HepG2 (cell line): ENCODE measurements around the gene NEK3. TPM values are rescaled to one million over a fixed set of nuclear protein-coding genes. Genes with fewer than 3 reads are reported as not detected.
A peak's percentile ranks its signal among the peaks of the same experiment; 100 is the strongest.

Source experiments
- EP300 ChIP-seq, 3 experiments: sonication (generic) in 1 of 3; formaldehyde crosslinking in 1 of 3; IDR thresholded peaks; 2 replicates each; pipeline versions ENCODE4 v1.5.1 to v1.6.1; 2011 to 2020; ENCODE audit warnings: low read depth in 2 of 3, low read length in 2 of 3, borderline replicate concordance in 1 of 3, improper control_type of control experiment in 1 of 3, mild to moderate bottlenecking in 1 of 3, missing genetic modification reagents in 1 of 3, moderate library complexity in 1 of 3
- FOXK1 ChIP-seq: sonication (generic); formaldehyde crosslinking; IDR thresholded peaks from 2 replicates; pipeline ENCODE4 v1.4.0; 2020; ENCODE audit warnings: low read depth, missing genetic modification reagents, borderline replicate concordance
- MEF2D ChIP-seq: sonication (generic); formaldehyde crosslinking; IDR thresholded peaks from 2 replicates; pipeline ENCODE4 v1.5.1; 2020; ENCODE audit warnings: mild to moderate bottlenecking, missing genetic modification reagents
- NCOA5 ChIP-seq: sonication (generic); formaldehyde crosslinking; IDR thresholded peaks from 2 replicates; pipeline ENCODE4 v1.4.0; 2020; ENCODE audit warnings: missing genetic modification reagents
- NCOR1 ChIP-seq: fragments of 200-600 bp; sonication (generic); IDR thresholded peaks from 2 replicates; pipeline ENCODE4 v1.7.0; 2017; ENCODE audit warnings: antibody characterized with exemption, low read length, borderline replicate concordance
- PAF1 ChIP-seq: IDR thresholded peaks from 2 replicates; pipeline ENCODE4 v1.6.1; 2016; ENCODE audit warnings: missing genetic modification reagents, missing compliant biosample characterization
- PCBP2 ChIP-seq: fragments of 200-400 bp; formaldehyde crosslinking; optimal IDR thresholded peaks from 2 replicates; pipeline ENCODE3; 2018; ENCODE audit warnings: low read length, low read depth; ENCODE audit not compliant: poor library complexity, severe bottlenecking
- PHF21A ChIP-seq: sonication (generic); formaldehyde crosslinking; IDR thresholded peaks from 2 replicates; pipeline ENCODE4 v1.5.0; 2020; ENCODE audit warnings: mild to moderate bottlenecking, missing genetic modification reagents
- REXO4 ChIP-seq: sonication (generic); formaldehyde crosslinking; IDR thresholded peaks from 2 replicates; pipeline ENCODE4 v1.8.0; 2022; ENCODE audit warnings: missing genetic modification reagents, mild to moderate bottlenecking, borderline replicate concordance
- SP140L ChIP-seq: sonication (generic); formaldehyde crosslinking; IDR thresholded peaks from 2 replicates; pipeline ENCODE4 v1.4.0; 2020; ENCODE audit warnings: missing genetic modification reagents, borderline replicate concordance
- TBP ChIP-seq: sonication (generic); formaldehyde crosslinking; IDR thresholded peaks from 2 replicates; pipeline ENCODE4 v1.5.0; 2020; ENCODE audit warnings: missing genetic modification reagents
- ZNF660 ChIP-seq: sonication (generic); formaldehyde crosslinking; IDR thresholded peaks from 2 replicates; pipeline ENCODE4 v1.5.1; 2020; ENCODE audit warnings: mild to moderate bottlenecking, low read depth, missing genetic modification reagents, borderline replicate concordance
- ZNF737 ChIP-seq: sonication (generic); formaldehyde crosslinking; IDR thresholded peaks from 2 replicates; pipeline ENCODE4 v1.5.0; 2020; ENCODE audit warnings: missing genetic modification reagents, mild to moderate bottlenecking, borderline replicate concordance
- ZSCAN12 ChIP-seq: sonication (generic); formaldehyde crosslinking; IDR thresholded peaks from 2 replicates; pipeline ENCODE4 v1.9.0; 2021; ENCODE audit warnings: mild to moderate bottlenecking, missing genetic modification reagents
- polyA plus RNA-seq, 8 experiments: library from polyadenylated mRNA; depleted of rRNA in 3 of 8; stranded (reverse) in 7 of 8; unstranded in 1 of 8; fragments of >200 nt; fragmentation: Illumina TruSeq in 4 of 8; extraction: Trizol in 4 of 8; gene quantifications; 2 replicates each; pipeline versions ENCODE4 v1.2.1 to v1.2.3, GENCODE V29; 2011 to 2016; ENCODE audit warnings: low read depth in 4 of 8, missing spikeins in 1 of 8, mixed read lengths in 1 of 8; ENCODE audit not compliant: insufficient read depth in 1 of 8
- total RNA-seq, 5 experiments: library from RNA; depleted of rRNA; stranded (reverse); fragments of >200 nt; fragmentation: Illumina TruSeq; extraction: Trizol; gene quantifications; 2 replicates each; pipeline ENCODE4 v1.2.3, GENCODE V29; 2016; ENCODE audit warnings: low read depth in 1 of 5
- TF ChIP-seq, protein P1 (sequence below): sonication (generic); formaldehyde crosslinking; IDR thresholded peaks from 2 replicates; pipeline ENCODE4 v1.4.0; 2020; ENCODE audit warnings: missing genetic modification reagents
- TF ChIP-seq, protein P2 (sequence below): sonication (generic); formaldehyde crosslinking; IDR thresholded peaks from 2 replicates; pipeline ENCODE4 v1.4.0; 2020; ENCODE audit warnings: missing genetic modification reagents
- TF ChIP-seq, protein P3 (sequence below): sonication (generic); formaldehyde crosslinking; IDR thresholded peaks from 2 replicates; pipeline ENCODE4 v1.4.0; 2020; ENCODE audit warnings: mild to moderate bottlenecking, low read depth, missing genetic modification reagents

Gene NEK3
- total and polyA plus RNA-seq, 2 of the 13 experiments (the other 11 are each of a cell fraction or from before 2014, with no cell fraction given): 36.7 to 68.2 TPM

DNA sequence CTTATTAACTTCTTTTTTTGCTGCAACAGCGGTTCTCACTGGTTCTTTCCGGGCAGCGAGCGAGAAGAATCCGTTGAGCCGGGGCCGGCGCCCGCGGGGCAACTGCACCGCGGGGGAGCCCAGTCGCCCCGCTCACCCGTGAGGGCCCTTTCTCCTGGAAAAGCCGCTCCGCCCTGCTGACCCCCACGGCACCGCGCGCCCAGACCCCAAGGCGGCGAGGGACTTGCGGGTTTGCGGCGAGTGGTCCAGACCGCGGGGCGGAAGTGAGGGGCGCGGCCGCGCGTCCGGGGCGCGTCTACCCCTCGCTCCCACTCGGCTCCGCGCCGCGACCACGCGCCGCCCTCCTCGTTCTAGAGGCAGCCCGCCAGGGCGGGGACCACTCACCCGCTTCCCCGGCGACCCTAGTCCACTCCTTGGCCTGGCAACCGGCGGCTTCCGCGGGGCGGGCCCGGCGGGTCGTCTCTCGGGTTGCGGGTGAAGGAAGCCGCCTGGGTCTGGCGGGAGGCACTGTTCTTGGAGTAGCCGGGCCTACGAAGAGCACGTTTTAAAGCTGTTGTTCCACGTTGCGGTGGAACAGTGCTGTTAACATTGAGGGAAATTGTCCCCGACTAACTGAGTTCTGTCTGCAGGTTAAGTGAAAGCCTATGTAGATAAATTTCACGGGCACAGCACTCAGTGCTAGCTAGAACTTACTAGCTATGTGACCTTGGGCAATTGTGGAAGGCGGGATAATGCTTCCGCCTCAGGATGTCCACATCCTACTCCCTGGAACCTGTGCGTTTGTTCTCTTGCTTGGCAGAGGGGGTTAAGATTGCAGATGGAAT, at the start of gene NEK3 (continued):
- TF ChIP-seq ZNF737 (CRISPR knock-in tag): 0 out of 2 replicates have a peak, but pooled peaks have one; percentile 88
- no peak for TF ChIP-seq ZNF660 (CRISPR knock-in tag)
- TF ChIP-seq MEF2D (CRISPR knock-in tag): peak; percentile 81; the same call in 1 of the 2 replicates
- peak; percentile 99 for TF ChIP-seq ZSCAN12 (CRISPR knock-in tag)
- TF ChIP-seq NCOR1: no peak
- TF ChIP-seq, protein P1, sequence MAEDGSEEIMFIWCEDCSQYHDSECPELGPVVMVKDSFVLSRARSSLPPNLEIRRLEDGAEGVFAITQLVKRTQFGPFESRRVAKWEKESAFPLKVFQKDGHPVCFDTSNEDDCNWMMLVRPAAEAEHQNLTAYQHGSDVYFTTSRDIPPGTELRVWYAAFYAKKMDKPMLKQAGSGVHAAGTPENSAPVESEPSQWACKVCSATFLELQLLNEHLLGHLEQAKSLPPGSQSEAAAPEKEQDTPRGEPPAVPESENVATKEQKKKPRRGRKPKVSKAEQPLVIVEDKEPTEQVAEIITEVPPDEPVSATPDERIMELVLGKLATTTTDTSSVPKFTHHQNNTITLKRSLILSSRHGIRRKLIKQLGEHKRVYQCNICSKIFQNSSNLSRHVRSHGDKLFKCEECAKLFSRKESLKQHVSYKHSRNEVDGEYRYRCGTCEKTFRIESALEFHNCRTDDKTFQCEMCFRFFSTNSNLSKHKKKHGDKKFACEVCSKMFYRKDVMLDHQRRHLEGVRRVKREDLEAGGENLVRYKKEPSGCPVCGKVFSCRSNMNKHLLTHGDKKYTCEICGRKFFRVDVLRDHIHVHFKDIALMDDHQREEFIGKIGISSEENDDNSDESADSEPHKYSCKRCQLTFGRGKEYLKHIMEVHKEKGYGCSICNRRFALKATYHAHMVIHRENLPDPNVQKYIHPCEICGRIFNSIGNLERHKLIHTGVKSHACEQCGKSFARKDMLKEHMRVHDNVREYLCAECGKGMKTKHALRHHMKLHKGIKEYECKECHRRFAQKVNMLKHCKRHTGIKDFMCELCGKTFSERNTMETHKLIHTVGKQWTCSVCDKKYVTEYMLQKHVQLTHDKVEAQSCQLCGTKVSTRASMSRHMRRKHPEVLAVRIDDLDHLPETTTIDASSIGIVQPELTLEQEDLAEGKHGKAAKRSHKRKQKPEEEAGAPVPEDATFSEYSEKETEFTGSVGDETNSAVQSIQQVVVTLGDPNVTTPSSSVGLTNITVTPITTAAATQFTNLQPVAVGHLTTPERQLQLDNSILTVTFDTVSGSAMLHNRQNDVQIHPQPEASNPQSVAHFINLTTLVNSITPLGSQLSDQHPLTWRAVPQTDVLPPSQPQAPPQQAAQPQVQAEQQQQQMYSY (CRISPR knock-in tag): peak; percentile 74
- 0 out of 4 replicates have a peak, but pooled peaks of 1 of the 2 experiments have one; percentile 11 for TF ChIP-seq EP300 (IDR thresholded peaks at IDR 0.05; ENCODE audit: low read depth in 2 of 2, low read length in 2 of 2)
- TF ChIP-seq EP300 (CRISPR knock-in tag; IDR thresholded peaks at IDR 0.05; ENCODE audit: borderline replicate concordance): peak; percentile 38; the same call in 1 of the 2 replicates
- TF ChIP-seq PAF1 (CRISPR knock-in tag): no peak
- TF ChIP-seq, protein P2, sequence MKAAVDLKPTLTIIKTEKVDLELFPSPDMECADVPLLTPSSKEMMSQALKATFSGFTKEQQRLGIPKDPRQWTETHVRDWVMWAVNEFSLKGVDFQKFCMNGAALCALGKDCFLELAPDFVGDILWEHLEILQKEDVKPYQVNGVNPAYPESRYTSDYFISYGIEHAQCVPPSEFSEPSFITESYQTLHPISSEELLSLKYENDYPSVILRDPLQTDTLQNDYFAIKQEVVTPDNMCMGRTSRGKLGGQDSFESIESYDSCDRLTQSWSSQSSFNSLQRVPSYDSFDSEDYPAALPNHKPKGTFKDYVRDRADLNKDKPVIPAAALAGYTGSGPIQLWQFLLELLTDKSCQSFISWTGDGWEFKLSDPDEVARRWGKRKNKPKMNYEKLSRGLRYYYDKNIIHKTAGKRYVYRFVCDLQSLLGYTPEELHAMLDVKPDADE (CRISPR knock-in tag): no peak
- TF ChIP-seq NCOA5 (CRISPR knock-in tag): no peak
- TF ChIP-seq, protein P3, sequence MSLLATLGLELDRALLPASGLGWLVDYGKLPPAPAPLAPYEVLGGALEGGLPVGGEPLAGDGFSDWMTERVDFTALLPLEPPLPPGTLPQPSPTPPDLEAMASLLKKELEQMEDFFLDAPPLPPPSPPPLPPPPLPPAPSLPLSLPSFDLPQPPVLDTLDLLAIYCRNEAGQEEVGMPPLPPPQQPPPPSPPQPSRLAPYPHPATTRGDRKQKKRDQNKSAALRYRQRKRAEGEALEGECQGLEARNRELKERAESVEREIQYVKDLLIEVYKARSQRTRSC (CRISPR knock-in tag): peak; percentile 98; the same call in 1 of the 2 replicates
- peak; percentile 16; the same call in 1 of the 2 replicates for TF ChIP-seq FOXK1 (CRISPR knock-in tag)
- peak; percentile 64 for TF ChIP-seq PHF21A
- no peak for TF ChIP-seq PCBP2
- no peak for TF ChIP-seq REXO4
- TF ChIP-seq SP140L (CRISPR knock-in tag): no peak; the same call in 1 of the 2 replicates
- TF ChIP-seq TBP (CRISPR knock-in tag): no peak
